ENCODE data around the gene NAA30.
A peak's percentile ranks its signal among the peaks of the same experiment; 100 is the strongest.
"Not testable (repeated sequence)": the region's sequence is repeated elsewhere in the genome, so short reads cannot be mapped to it uniquely, and the experiment has no call there.

NAA30 gene

DNA sequence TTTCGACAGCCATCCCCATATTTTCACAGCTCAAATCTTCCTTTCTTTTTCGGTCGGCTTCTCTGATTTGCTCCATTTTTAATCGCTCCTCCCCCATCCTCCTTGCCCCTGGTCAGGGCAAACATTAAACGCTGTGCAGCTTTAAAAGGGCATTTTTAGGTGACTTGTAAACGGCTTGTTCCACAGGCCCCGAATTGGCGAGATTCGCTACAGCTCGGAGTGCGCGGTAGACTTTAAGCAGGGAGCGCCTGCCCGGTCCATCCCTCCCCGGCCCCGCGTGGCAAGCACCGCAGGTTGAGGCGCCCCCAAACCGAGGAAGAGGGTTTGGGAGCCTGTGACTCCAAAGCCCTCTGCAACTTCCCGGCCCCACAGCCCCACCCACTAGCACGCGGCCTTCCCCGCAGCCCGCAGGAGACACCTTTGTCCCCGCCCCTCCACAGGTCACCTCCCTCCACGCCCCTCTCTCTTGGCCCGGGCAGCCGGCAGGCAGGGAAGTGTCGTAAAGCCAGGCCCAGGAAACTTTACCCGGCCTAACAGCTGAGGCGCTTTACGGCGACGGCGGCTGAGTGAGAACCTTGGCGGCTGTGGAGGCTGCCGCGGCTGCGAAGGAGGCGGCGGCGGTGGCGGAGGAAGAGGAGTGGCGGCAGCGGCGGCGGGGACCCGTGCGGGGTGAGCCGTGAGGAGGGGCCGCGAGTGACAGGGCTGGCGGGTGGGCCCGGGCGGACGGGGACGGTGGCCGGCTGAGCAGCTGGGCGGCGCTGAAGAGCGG lies at the start of gene NAA30:
TSS of gene NAA30 (plus strand) at position 550 of the 769 bp plus-strand sequence. CDS start 372 bp downstream, outside the sequence.
- peak; percentile 92 for DNase-seq

DNA sequence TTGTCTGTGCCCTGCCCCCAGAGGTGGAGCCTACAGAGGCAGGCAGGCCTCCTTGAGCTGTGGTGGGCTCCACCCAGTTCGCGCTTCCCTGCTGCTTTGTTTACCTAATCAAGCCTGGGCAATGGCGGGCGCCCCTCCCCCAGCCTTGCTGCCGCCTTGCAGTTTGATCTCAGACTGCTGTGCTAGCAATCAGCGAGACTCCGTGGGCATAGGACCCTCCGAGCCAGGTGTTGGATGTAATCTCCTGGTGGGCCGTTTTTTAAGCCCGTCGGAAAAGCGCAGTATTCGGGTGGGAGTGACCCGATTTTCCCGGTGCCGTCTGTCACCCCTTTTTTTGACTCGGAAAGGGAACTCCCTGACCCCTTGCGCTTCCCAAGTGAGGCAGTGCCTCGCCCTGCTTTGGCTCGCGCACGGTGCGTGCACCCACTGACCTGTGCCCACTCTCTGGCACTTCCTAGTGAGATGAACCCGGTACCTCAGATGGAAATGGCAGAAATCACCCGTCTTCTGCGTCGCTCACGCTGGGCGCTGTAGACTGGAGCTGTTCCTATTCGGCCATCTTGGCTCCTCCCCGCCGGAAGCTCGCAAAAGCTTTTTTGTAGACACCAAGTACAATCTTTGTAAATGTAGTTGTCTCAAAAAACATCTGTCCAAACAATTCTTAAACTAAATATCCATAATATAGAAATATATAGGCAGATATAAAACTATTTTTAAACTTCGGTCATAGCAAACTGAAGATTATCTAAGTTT lies 46.7 kb upstream of the NAA30 start:
- not testable (repeated sequence) for DNase-seq

DNA sequence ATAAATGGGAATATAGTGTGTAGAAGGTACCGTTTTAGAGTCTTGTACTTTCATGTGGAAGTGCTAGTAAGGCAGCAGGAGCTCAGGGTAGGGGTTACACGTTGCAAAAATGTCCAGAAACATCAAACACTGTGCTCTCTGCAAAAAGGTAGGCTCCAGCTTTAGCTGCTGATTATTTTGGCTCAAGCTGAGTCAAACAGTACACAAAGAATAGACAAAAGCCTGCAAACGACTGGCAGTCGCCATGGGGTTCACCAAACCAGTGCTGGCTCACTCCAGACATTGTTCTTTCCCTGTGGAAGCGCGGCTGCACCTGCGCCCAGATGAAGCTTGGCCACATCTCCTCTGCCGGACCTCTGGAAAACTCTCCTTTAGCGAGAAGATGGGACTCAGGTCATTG lies 45.3 kb upstream of the NAA30 start:
- DNase-seq, result no peak

DNA sequence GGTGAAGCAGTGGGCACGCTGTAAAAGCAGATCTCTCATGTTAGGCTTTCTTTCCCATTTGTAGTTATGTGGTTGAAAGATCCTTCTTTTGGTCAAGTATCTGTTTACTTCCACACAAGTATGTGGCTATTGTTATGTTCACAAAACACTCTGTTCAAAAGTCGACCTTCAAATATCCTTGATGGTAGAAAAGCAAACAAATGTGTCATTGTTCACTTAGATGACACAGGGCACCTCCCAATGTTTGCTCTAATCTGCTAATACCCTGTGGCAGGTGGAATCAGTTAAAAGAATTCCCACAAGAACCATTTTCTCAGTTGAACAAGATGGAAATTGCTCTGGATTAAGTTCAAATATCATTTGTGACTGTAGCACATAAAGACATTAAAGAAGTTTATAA lies 43.6 kb upstream of the NAA30 start:
- no peak for DNase-seq

DNA sequence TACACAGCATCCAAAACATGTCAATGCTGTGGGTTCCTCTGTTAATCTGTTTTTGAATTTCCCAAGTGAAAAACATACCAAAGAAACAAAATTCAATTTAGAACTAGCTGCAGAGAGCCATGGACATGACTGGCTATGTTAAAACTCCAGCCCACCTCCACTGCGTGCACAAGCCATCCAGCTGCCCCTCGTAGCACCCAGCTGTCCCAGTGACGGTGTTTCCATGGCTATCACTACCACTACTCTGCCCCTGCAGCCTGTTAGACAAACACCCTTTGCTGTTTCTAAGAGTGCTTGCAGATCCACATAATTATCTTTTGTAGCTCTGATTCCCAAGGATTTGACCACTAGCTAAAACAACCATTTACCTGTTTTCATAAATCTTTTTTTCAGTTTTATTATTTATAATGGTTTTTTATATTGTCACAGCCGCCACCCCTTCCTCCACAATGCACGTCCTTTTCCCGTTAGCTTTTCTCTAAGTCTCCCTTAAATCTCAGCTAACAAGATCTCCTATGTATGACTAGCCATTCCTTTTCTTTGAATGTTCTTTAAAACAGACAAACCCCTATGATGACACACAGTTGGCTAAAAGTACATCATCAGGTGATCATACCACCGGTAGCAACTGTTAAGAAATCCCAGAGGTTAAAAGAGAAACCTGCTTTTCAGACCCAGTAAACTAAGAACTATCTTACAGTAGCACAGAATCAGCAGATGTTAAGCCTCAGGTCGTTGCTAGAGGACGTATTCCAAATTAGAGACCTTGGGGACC lies 37.8 kb upstream of the NAA30 start:
- no peak for DNase-seq

DNA sequence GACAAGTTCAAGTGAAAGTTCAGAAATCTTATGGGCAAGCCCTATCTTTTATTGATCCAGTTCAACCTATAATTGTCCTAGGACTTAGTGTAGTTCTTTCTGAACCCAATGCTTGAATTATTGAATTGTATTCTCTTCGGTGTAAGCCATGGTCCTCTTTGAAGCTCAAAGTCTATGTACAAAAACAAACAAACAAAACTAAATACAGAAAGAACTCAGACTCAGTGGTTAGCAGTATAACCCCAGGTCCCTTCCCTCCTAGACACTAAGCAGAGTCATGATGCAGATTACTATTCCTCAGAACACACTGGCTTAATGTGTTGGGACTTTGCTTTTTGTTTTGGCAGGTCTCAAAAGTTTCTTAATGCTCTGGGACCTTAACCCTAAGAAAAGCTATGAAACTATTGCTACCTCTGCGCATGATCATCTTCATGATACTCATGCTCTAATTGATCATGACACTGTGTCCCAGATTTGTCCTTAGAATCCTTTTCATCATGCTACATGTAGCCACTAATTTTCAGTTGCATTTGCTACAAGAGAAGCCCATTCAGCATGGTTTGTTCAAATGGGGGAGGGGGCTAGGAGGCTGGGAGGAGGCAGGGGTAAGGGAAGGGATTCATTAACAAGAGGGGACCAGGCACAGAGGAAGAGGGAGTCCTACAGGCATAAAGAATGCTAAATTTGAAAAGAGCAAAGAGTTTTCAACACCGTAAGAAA lies 35.1 kb upstream of the NAA30 start:
- DNase-seq, result no peak

DNA sequence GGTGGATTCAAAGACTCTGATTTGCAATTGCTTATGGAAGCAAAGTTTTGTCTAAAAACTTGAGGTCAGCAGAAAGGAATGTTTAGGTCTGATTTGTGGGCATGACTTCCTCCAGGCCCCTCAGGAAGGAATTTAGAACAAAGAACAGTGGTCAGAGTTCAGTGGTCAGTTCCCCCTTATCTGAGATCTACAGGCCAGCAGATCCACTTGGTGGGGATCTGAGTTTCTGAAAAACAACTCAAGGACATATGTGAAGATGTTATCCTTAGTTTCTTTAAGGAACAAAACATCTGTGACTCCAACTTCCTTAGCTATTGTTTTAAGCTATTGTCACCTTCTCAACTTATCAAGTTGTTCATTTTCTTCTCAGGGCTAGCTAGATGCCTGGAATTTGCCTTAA lies 28.0 kb upstream of the NAA30 start:
- DNase-seq, result peak; percentile 8

DNA sequence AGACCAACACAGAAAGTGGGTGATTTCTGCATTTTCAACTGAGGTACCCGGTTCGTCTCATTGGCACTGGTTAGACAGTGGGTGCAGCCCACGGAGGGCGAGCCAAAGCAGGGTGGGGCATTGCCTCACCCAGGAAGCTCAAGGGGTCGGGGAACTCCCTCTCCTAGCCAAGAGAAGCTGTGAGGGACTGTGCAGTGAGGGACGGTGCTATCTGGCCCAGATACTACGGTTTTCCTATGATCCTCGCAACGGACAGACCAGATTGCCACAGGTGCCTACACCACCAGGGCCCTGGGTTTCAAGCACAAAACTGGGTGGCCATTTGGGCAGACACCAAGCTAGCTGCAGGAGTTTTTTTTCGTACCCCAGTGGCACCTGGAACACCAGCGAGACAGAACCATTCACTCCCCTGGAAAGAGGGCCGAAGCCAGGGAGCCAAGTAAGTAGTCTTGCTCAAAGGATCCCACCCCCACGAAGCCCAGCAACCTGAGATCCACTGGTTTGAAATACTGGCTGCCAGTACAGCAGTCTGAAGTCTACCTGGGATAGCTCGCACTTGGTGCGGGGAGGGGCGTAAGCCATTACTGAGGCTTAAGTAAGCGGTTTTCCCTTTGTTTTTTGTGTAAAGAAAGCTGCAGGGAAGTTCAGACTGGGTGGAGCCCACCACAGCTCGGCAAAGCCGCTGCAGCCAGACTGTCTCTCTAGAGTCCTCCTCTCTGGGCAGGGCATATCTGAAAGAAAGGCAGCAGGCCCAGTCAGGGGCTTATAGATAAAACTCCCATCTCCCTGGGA lies 25.5 kb upstream of the NAA30 start:
- DNase-seq, result no peak

DNA sequence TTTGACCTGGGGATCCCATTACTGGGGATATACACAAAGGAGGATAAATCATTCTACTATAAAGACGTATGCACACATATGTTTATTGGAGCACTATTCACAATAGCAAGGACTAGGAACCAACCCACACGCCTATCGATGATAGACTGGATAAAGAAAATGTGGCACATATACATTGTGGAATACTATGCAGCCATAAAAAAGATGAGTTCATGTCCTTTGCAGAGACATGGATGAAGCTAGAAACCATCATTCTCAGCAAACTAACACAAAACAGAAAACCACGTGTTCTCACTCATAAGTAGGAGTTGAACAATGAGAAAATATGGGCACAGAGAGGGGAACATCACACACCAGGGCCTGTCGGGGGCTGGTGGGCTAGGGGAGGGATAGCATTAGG lies 20.2 kb upstream of the NAA30 start:
- DNase-seq, result not testable (repeated sequence)

DNA sequence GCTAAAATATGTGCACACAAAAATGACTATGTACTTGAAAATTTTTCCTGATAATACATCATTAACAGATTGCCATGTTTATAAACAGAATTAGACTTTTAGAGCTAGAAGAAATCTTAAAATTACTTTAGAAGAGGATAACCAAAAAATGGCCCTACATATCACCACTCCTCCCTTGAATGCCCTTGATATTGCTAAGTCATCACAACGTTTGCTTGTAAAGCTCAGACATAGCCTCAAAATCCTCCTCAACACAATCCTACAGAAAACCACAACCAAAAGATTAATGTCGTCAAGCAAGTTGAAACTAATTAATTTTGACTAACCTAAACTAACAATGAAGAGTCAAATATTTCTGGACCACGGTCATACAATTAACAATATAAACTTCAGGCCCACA lies 19.4 kb upstream of the NAA30 start:
- no peak for DNase-seq

DNA sequence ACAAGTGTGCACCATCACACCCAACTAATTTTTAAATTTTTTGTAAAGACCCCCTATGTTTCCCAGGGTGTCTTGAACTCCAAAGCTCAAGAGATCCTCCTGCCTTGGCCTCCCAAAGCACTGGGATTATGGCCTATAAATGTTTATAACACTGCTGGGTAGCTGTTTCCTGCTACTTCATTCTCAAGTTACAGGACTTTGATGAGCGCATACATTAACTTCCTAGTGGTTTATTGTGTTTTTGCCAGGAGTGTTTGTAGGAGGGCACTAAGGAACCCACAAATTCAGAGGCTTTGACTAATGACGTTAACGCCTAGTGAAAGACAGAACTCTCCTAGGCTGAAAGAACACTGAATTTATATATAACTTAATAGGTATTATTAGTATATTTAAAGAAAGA lies 15.2 kb upstream of the NAA30 start:
- DNase-seq, result no peak

DNA sequence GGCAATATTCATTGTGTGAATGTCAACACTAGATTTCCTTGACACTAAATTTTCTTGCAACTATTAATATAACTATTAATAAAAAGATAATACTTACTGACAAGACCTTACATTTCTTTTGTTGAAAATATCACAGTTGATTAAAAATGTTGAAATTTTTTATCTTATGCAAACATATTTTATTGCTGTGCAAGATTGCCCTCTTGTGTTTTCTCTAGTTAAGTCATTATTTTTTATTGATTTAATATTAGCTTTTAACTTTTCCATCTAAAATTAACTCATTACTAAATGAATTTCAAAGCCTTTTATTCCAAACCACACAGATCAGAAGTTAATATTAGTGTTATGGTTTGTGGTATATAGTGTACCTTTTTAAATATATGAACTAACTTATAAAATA lies 11.7 kb upstream of the NAA30 start:
- DNase-seq, result no peak

DNA sequence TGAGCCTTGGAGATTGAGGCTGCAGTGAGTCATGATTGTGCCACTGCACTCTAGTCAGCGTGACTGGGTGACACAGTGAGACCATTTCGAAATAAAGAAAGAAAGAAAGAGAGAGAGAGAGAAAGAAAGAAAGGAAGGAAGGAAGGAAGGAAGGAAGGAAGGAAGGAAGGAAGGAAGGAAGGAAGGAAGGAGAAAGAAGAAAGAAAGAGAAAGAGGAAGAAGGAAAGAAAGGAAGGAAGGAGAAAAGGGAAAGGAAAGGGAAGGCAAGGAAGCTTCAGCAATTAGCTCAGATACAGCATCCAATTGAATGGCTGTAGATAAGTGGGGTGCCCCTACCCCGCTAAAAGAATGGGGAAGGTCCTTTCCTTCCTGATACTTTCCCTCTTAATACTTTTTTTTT lies 9.5 kb upstream of the NAA30 start:
- no peak for DNase-seq

DNA sequence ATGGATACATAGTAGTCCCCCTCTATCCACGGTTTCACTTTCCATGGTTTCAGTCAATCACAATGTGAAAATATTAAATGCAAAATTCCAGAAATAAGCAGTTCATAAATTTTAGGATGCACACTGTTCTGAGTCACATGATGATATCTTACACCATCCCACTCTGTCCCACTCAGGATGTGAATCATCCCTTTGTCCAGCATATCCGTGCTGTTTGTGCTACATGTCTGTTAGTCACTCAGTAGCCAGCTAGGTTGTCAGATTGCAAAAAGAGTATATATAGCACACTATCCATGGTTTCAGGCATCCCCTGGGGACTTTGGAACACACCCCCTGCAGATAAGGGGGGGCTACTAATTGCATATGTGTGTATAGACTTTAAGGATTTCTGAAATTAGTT lies 8.1 kb upstream of the NAA30 start:
- peak; percentile 84 for DNase-seq

DNA sequence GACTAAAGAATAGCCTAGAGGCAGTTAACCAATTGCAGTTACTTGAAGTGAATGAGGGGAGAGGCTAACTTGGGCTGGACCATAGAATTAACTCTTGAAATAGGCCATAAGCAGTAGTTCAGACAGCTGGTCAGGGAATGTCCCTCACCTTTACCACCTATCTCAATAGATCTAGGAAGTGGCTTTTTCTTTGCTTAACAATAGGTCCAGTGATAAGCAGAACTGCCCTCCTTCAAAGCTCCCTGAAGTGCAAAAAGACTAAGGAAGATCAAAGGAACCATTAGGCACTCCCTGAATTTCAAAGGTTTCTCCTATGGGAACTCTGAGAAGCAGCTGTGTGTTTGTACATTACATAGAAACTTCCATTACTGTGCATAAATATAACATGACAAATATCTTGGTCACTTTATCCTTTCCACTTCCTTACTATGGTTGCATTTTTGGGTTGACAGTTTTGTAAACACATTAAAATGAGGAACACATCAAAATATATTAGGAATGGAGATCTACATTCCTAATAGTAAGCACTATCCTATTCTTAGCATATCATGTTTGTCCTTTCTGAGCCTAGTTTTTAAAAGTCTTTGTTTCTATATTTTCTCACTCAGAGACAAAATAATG lies 7.2 kb upstream of the NAA30 start:
- no peak for DNase-seq

DNA sequence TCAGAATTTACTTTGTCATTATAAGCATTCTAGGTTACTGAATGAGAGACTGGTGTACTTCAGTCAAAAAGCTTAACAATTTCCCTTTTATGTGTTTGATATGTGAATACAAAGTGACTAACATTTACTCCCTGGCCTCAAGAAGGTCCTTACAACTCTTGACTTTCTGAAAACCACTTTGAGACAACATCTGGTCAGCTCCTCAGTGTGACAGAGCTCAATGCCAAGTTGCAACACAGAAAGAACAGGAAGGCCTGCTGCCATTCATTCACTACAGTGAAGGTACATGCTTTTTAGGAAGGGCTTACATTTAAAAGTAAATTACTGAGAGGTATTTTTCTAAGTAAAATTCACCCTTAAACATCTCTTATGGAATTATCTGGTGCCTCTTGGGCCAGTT lies 2.3 kb upstream of the NAA30 start:
- DNase-seq, result no peak

DNA sequence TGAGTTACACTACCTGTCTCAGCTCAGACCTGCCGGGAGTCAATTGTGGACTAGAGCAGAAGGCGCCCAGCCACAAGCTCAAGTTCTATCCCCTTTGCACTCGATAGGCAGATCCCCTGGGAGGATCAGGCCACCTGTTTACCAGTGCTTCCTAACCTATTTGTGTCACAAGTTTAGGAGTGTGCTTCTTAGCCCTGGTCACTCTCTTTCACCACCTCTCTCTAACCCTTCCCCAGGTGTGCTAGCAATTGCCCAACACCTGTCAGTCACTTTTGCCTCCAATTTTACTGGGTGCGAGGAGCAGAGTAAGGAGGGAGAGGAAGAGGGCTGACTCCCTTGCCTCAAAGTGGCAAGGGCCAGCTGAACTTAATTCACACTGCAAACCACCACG lies 745 bp upstream of the NAA30 start:
- no peak for DNase-seq

DNA sequence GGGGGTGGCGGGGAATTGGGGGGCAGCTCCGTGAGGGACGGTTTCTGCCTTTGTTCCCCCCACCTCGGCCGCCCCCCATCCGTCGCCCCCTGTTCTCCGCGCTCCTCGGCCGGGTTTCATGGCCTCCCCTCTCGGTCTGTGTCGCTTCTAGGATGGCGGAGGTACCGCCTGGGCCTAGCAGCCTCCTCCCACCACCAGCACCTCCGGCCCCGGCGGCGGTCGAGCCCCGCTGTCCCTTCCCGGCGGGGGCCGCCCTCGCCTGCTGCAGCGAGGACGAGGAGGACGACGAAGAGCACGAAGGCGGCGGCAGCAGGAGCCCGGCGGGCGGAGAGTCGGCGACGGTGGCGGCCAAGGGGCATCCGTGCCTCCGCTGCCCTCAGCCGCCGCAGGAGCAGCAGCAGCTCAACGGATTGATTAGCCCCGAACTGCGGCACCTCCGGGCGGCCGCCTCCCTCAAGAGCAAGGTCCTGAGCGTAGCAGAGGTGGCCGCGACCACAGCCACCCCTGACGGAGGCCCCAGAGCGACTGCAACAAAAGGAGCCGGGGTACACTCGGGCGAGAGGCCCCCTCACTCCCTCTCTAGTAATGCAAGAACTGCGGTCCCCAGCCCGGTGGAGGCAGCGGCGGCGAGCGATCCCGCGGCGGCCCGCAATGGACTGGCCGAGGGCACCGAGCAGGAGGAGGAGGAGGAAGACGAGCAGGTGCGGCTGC lies 575 bp downstream of the NAA30 start:
- peak; percentile 16 for DNase-seq

DNA sequence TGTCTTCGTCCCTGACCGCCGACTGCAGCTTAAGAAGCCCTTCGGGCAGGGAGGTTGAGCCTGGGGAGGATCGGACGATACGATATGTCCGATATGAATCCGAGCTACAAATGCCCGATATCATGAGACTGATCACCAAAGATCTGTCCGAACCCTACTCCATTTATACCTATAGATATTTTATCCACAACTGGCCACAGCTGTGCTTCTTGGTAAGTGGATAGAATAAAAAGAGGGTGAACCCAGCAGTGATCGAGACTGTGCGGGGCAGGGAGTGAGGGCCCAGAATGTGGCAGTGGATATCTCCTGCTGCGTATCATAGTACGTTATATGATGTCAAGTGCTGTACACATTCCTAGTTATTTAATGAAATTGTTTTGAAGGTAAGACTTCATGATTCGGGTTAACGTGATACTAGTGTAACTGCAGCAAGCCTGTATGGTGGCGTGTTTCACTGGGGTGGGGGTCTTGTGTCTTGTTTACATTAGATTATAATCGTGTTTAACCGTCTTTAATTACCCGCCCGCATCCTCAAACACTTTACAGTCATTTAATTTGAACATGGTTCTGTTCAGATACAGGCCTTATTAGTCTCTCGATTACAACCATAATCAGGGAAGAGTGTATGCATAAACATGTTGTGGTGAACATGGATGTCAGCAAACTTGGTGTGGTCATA lies 1.3 kb downstream of the NAA30 start:
- DNase-seq, result no peak

DNA sequence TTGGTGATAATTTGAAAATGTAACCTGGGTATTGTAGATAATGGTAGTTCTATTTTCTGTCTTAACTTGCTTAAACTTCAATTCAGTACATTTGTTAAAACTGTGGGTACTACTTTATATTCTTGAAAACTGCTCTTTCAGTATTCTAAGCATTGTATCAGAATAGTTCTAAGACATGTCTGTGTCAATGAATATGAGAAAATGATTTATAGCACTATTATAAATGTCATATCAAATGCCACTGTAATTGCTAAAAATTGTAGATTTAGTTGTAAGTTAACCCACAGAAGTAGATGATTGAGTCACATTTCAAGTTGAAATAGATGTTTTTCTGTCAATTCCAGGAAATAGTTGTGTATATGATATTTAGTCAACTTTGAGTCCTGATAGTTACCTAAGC lies 2.4 kb downstream of the NAA30 start:
- DNase-seq, result no peak
